Measurements from ENCODE around the gene GUK1.

The GUK1 gene

DNA sequence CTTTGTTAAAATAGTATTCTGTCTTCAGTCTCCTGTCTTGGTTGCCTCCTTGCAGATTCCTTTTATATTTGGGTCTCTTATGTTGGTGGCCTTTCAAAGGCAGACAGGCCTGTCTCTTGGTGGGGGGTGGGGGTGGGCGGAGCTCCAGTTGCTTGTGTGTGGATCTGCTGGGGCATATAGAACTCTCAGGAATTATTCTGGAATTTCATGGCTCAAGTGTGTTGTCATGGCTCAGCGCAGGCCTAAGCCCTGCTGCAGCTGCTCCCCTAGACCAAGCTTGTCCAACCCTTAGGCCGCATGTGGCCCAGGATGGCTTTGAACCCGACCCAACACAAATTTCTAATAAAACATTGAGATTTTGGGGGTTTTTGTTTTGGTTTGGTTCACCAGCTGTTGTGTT, 44.9 kb upstream of the GUK1 start:
- no peak overlapping the region for H3K27ac ChIP-seq
- no peak for TF ChIP-seq ZFX (IDR thresholded peaks at IDR 0.05)
- TF ChIP-seq, protein P1, sequence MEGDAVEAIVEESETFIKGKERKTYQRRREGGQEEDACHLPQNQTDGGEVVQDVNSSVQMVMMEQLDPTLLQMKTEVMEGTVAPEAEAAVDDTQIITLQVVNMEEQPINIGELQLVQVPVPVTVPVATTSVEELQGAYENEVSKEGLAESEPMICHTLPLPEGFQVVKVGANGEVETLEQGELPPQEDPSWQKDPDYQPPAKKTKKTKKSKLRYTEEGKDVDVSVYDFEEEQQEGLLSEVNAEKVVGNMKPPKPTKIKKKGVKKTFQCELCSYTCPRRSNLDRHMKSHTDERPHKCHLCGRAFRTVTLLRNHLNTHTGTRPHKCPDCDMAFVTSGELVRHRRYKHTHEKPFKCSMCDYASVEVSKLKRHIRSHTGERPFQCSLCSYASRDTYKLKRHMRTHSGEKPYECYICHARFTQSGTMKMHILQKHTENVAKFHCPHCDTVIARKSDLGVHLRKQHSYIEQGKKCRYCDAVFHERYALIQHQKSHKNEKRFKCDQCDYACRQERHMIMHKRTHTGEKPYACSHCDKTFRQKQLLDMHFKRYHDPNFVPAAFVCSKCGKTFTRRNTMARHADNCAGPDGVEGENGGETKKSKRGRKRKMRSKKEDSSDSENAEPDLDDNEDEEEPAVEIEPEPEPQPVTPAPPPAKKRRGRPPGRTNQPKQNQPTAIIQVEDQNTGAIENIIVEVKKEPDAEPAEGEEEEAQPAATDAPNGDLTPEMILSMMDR (conservative IDR thresholded peaks at IDR 0.05), result no peak

DNA sequence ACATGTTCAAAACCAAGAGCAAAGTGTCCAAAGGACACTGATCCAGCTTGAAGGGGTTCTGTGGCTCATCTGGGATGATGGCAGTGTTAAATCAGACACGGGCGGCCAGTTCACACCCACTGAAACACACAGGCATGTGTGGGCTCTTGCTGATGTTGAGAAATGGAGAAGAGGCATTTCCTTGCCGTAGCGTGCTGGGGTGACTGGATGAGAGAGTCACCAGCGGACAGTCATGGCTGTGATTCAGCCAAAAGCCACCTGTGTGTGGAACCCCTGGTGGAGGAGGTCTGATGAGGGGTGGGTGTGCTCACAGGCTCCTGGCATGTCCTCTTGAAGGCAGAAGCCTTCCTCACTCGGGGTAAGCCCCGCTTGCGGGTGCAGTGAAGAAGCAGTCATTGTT, 44.1 kb upstream of the GUK1 start:
- no peak overlapping the region for H3K27ac ChIP-seq
- TF ChIP-seq, protein P1 (conservative IDR thresholded peaks at IDR 0.05), result no peak
- no peak for TF ChIP-seq ZFX (IDR thresholded peaks at IDR 0.05)

DNA sequence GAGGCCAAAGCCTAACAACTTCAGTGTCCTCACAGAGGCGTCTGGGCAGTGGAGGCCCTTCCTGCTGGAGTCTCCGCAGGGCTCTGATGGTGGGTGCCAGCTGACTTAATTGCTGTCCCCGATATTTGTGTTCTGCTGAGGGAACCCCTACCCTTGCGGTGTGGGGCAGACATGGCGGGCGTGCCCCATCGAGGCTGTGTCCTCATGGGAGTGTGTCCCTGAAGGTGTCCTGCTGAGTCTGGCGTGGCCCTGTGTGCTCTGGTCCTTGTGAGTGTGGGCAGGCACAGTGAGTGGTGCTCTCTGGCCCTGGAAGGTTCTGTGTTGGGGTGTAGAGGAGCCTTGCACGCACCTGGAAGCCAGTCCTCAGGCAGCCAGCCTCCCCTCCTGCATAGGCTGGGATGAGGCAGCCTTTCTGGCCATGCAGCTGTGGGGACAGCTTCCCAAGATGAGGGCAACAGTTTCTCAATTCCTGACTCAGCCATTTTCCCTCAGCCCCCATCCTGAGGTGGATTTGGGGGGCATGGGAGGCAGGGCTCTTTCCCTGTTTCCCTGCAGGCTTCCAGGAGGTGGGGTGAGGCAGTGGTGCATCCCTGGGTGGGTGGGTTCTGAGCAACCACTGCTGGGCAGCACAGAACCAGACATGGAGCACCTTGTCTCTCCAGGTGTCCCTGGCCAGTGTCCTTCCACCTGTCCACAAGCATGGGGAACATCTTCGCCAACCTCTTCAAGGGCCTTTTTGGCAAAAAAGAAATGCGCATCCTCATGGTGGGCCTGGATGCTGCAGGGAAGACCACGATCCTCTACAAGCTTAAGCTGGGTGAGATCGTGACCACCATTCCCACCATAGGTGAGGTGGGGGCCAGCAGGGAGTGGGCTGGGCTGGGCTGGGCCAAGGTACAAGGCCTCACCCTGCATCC, 43.4 kb upstream of the GUK1 start:
- H3K27ac ChIP-seq, result no peak overlapping the region

DNA sequence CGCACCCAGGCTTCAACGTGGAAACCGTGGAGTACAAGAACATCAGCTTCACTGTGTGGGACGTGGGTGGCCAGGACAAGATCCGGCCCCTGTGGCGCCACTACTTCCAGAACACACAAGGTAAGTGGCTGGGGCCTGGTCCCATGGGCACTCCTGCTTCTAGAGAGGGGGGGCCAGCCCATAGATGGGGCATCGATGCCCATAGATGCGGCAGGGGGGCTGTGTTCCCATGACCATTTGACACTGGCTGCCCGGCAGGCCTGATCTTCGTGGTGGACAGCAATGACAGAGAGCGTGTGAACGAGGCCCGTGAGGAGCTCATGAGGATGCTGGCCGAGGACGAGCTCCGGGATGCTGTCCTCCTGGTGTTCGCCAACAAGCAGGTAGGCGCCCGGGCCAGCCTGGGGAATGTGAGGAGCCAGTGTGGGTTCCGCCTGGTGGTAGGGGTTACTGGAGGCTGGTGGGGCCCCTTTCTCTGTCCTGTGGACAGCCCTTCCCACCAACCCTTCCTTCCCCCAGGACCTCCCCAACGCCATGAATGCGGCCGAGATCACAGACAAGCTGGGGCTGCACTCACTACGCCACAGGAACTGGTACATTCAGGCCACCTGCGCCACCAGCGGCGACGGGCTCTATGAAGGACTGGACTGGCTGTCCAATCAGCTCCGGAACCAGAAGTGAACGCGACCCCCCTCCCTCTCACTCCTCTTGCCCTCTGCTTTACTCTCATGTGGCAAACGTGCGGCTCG, 42.6 kb upstream of the GUK1 start:
- no peak overlapping the region for H3K27ac ChIP-seq
- no peak for TF ChIP-seq ZFX (IDR thresholded peaks at IDR 0.05)
- TF ChIP-seq, protein P1 (conservative IDR thresholded peaks at IDR 0.05), result no peak

More for the DNA sequence above, 43.4 kb upstream of the GUK1 start:
- no peak for TF ChIP-seq ZFX (IDR thresholded peaks at IDR 0.05)

DNA sequence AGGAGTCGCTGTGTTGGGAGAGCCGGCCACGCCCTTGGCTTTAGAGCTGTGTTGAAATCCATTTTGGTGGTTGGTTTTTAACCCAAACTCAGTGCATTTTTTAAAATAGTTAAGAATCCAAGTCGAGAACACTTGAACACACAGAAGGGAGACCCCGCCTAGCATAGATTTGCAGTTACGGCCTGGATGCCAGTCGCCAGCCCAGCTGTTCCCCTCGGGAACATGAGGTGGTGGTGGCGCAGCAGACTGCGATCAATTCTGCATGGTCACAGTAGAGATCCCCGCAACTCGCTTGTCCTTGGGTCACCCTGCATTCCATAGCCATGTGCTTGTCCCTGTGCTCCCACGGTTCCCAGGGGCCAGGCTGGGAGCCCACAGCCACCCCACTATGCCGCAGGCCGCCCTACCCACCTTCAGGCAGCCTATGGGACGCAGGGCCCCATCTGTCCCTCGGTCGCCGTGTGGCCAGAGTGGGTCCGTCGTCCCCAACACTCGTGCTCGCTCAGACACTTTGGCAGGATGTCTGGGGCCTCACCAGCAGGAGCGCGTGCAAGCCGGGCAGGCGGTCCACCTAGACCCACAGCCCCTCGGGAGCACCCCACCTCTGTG, 41.7 kb upstream of the GUK1 start:
- no peak overlapping the region for H3K27ac ChIP-seq
- TF ChIP-seq, protein P1 (conservative IDR thresholded peaks at IDR 0.05), result no peak
- TF ChIP-seq ZFX (IDR thresholded peaks at IDR 0.05), result no peak

DNA sequence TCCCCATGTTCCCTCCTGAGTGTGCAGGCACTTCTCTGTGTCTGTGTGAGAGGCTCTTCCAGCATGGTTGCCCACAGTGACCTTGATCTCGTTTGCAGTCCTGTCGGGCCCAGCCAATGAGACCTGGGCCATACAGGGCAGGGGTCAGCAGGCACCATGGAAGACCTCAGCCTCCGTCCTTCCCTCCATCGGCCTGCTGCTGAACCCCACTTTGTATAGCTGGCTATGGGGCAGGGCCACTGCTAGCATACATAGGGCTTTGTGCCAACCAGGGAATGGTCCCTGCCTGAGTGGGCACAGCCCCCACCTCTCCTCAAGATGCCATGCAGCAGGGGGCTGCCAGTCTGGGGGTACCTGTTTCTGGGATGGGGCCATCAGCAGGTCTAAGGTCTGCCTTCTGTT, 40.7 kb upstream of the GUK1 start:
- TF ChIP-seq, protein P1 (conservative IDR thresholded peaks at IDR 0.05), result no peak
- no peak for TF ChIP-seq ZFX (IDR thresholded peaks at IDR 0.05)
- no peak overlapping the region for H3K27ac ChIP-seq

DNA sequence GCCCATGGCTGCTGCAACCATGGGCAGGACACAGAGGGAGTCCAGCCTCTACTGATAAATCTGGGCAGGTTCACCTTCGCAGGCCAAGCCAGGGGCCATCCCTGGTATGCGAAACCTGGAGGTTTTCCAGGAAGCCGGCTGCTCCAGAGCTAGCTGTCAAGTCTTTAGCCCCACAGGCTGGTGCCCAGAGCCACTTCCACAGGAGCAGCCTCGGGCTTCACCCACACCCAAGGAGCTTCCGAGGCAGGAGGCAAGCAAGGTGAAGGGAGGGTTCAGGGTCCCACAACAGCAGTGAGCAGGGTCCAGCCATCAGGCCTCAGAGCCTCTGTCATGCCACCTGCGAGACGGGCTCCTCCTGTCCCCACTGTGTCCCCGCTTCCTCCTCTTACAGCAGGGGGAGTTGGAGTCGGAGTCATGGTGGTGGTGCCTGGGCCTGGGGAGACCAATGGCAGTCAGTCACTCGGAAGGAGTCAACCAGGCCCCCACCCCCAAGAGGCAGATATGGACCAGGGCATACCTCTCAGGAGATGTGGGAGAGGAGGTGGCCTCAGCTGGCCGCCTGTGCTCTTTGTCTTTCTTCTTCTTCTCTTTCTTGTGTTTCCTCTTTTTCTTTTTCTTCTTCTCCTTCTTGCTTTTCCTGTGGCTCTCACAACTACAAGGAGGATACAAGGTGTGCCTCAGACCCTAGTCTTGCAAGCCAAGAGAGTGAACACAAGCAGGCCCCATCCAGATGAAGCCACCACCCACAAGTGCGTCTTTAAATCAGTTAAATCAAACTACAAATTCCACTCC, 39.1 kb upstream of the GUK1 start:
- TF ChIP-seq, protein P1 (conservative IDR thresholded peaks at IDR 0.05), result no peak
- TF ChIP-seq ZFX (IDR thresholded peaks at IDR 0.05), result no peak
- peak overlapping the region; percentile 91 for H3K27ac ChIP-seq
